ENCODE data around the gene KMT5B.

Gene KMT5B

DNA sequence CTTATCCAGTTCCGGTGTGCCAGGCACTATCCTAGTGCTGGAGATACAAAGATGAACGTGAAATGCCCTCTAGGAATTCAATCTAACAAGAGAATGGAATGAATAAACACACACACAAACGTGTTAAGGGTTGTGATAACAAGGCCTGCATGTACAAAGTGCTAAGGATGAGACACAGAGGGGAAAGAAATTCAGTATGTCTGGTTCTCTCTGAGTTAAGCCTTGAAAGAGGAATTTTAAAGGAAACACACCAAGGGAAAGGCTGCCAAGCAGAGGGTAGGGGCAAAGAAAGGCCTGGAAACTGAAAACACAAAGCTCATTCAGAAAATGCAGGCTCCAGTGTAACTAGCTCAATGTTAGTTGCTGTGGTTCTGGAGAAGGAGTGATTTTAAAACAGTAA, 96.1 kb downstream of the KMT5B start:
- no peak for DNase-seq

DNA sequence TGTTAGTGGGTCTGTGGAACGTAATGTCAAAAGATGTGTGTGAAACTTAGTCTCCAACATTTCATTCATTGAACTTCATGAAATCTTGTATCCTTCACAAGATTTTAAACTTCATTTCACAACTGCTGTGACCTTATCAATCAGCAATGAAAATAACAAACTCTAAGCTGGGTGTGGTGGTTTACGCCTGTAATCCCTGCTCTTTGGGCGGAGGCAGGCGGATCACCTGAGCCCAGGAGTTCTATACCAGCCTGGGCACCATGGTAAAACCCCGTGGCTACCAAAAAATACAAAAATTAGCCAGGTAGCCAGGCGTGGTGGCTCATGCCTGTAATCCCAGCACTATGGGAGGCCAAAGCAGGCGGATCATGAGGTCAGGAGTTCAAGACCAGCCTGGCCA, 97.0 kb downstream of the KMT5B start:
- DNase-seq = no peak

DNA sequence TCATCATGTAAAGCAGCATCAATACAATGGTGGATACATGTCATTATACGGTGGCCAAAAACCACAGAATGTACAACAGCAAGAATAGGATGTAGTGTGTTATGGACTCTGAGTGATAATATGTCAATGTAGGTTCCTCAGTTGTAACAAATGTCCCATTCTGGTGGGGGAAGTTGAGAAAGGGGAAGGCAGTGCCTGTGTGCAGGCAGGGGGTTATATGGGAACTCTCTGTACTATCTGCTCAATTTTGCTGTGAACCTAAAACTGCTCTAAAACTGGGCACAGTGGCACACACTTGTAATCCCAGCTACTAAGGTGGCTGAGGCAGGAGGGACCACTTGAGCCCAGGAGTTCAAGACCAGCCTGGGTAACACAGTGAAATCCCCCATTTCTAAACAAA, 97.8 kb downstream of the KMT5B start:
- no peak for DNase-seq

DNA sequence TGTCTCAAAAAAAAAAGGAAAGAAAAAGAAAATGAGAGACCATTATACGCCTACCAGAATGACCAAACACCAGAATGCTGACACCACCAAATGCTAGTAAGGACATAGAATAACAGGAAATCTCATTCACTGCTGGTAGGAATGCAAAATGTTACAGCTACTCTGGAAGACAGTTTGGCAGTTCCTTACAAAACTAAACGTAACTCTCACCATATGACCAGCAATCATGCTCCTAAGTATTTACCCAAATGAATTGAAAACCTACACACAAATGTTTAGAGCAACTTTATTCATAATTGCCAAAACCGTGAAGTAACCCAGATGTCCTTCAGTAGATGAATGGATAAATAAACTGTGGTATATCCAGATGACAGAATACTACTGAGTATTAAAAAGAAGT, 99.1 kb downstream of the KMT5B start:
- DNase-seq = no peak

DNA sequence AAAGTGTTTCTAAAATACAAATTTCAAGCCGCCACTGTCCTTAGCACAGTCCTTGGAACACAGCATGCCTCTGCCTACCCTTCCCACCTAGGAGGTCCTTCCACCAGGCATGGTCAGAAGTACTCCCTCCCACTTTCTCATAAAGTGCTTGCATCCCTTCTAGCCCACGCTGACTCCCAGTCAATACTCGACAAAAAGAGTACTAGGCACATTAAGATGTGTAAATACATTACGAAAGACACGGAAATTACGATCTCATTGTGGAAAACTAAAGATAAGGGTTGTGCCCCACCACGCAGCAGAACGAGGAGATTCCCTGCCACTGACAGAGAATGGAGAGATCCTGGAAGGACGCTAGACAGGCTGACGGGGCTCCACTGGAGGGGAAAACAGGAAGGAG, 105.4 kb downstream of the KMT5B start:
- DNase-seq = no peak

DNA sequence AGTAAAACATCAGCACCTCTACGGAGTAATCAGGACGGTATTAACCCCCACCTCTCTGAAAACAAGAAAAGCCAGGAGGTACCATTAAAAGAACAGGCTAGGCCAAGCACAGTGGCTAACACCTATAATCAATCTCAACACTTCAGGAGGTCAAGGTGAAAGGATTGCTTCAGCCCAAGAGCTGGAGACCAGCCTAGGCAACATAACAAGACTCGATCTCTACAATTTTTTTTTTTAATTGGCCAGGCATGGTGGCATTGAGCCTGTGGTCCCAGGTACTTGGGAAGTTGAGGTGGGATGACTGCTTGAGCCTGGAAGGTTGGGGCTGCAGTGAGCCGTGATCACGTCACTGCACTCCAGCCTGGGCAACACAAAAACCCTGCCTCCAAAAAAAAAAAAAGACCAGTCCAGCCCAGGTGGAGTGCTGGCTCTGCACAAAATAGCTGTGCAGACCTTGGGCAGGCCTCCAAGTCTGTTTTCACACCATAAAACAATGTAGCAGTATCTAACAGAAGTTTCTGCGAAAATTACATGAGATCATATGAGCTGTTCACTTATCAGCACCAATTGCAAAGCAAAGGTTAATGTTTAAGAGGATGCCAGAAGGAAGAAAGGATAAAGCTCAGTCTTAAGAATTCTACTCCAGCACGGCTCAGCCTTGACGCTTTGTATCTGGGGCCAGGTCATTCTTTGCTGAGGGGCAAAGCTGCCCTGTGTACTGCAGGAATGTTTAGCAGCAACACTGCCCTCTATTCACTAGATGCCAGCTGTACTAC, 106.7 kb downstream of the KMT5B start:
- DNase-seq = no peak
